Stomach (tissue), 9 donors: Measurements from ENCODE around the gene DGLUCY. TPM values are rescaled to one million over a fixed set of nuclear protein-coding genes. Genes with fewer than 3 reads are reported as not detected.
A peak's percentile ranks its signal among the peaks of the same experiment; 100 is the strongest.

ENCODE experiments used
- DNase-seq, 2 donors: peaks; one replicate each; pipeline versions ENCODE4 v3.0.0 to v3.0.0-alpha.2; 2013 to 2019
- H3K27ac ChIP-seq, 5 donors: fragments of 200-600 bp in 4 of 5; sonication (generic) in 4 of 5; one replicate each; pipeline ENCODE4 v1.5.1; 2013 to 2019; ENCODE audit warnings: mild to moderate bottlenecking in 1 of 5, moderate library complexity in 1 of 5
- H3K27me3 ChIP-seq, 3 donors: fragments of 200-600 bp; sonication (generic); one replicate each; pipeline ENCODE4 v1.5.1; 2017 to 2019; ENCODE audit warnings: mixed run types in 1 of 3
- H3K36me3 ChIP-seq, 4 donors: fragments of 200-600 bp; sonication (generic); 1 replicate in 3 of 4; 2 replicates in 1 of 4; pipeline ENCODE4 v1.5.1; 2016 to 2019
- H3K4me1 ChIP-seq, 4 donors: fragments of 200-600 bp; sonication (generic); one replicate each; pipeline ENCODE4 v1.5.1; 2016 to 2019
- H3K4me3 ChIP-seq, 4 donors: fragments of 200-600 bp; sonication (generic) in 3 of 4; one replicate each; pipeline ENCODE4 v1.5.1; 2016 to 2019; ENCODE audit warnings: mild to moderate bottlenecking in 1 of 4
- H3K9me3 ChIP-seq, 4 donors: fragments of 200-600 bp; sonication (generic); one replicate each; pipeline ENCODE4 v1.5.1; 2016 to 2019
- CTCF ChIP-seq, 7 experiments: fragments of 450-650 bp in 4 of 7; fragments of 200-600 bp in 3 of 7; sonication (generic) in 3 of 7; IDR thresholded peaks; one replicate each; pipeline ENCODE4 v1.5.1; 2016 to 2019; ENCODE audit warnings: antibody characterized with exemption in 7 of 7, control low read depth in 2 of 7, mild to moderate bottlenecking in 1 of 7
- EP300 ChIP-seq: sonication (generic); formaldehyde crosslinking; IDR thresholded peaks from one replicate; pipeline ENCODE4 v1.6.1; 2017; ENCODE audit warnings: antibody characterized with exemption
- POLR2A ChIP-seq, 4 donors: fragments of 450-650 bp; IDR thresholded peaks; one replicate each; pipeline ENCODE4 v1.6.1; 2016; ENCODE audit warnings: antibody characterized with exemption in 4 of 4, control low read depth in 2 of 4, mild to moderate bottlenecking in 1 of 4, moderate library complexity in 1 of 4
- POLR2AphosphoS5 ChIP-seq, 3 donors: sonication (generic); formaldehyde crosslinking; IDR thresholded peaks; one replicate each; pipeline ENCODE4 v1.6.1; 2016; ENCODE audit warnings: antibody characterized with exemption in 3 of 3
- WGBS, 5 donors: extraction: QIAGEN DNeasy Blood & Tissue Kit in 3 of 5; methylation state at CpG; one replicate each; pipeline versions ENCODE4 v1.1.5 to v1.1.7; 2013 to 2018; 5-methylcytosine and 5-hydroxymethylcytosine counted together
- intact Hi-C: fragments of 100-400 bp; cut with DNase I; formaldehyde crosslinking; loops from one replicate; pipeline ENCODE4 v1.15.1; 2023; ENCODE audit warnings: low total_unique reads
- polyA plus RNA-seq, 3 donors: library from polyadenylated mRNA; stranded (reverse); fragments of 200-250 nt; gene quantifications; one replicate each; pipeline ENCODE4 v1.2.3, GENCODE V29; 2013
- total RNA-seq, 5 donors: library from RNA; depleted of rRNA; stranded (reverse); fragments of >200 nt; gene quantifications; one replicate each; pipeline versions ENCODE4 v1.1.0 to v1.2.3, GENCODE V29; 2014 to 2016
- donor health status: healthy with polysubstance abuse.
- donor health status: Bipolar disorder and iron deficiency.
- donor health status: healthy.

Gene DGLUCY
- total and polyA plus RNA-seq, 8 donors = 24.1 to 122 (median 67.1) TPM

DNA sequence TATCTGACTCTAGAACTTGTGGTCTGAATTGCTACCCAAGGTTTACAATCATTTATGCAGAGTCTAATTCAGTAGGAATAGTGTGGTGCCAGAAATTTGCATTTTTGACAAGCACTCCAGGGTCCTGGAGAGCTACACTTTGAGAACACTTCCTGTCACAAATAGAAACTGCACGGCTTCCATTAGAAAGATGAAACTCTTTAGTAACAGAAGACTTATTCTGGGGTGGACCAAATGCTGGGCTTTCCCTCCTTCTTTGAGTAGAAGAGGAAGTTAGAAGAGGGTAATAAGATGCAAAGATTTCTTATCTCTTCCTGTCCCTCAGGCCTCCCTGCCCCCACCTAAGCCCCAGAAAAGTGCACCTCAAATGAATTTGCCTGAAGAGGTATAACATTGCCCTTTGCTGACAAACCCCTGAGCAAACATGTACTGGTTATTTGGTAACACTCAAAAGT, 28.4 kb downstream of the DGLUCY start:
- 40 to 84% (median 72%) methylated on average over 1 of the region's 1 CpG for WGBS, 5 donors
- Histone ChIP-seq H3K27me3 (no peaks in the 10 kb centered on the region), H3K4me3 (no peak overlapping the region), H3K9me3 (no peaks in the 10 kb centered on the region), H3K27ac (peak overlapping the region in 2 of 5 donors; percentile 8 to 24), H3K4me1 (peaks cover 11 to 73% (median 48%) of the 10 kb centered on the region in 4 donors), H3K36me3 (peaks cover 9 to 36% (median 30%) of the 10 kb centered on the region in 4 donors)
- TF ChIP-seq EP300 (no peak), CTCF (IDR thresholded peaks at IDR 0.05) (no peak), POLR2A (IDR thresholded peaks at IDR 0.05) (no peak), POLR2AphosphoS5 (IDR thresholded peaks at IDR 0.05) (no peak)
- DNase-seq = no peak
- intact Hi-C loops = no loop called here

DNA sequence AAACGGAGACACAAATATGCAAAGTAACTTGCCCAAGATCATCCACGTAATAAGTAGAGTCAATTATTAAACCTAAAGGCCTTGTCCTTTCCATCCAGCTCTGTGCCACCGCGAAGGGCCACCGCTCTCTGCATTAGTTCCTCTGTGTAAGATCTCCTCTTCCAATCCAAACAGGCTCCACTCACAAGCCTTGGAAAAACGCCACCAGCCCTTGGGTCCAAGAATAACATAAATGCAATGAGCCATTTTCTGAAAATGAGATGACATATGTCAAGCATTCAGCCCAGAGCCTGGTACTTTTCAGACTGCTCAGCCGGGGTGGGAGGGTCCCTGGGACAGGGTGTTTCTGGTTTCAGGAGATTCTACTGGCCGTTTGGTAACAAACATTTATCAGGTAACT, 30.0 kb downstream of the DGLUCY start:
- H3K27me3 ChIP-seq = no peaks in the 10 kb centered on the region
- H3K9me3 ChIP-seq = no peaks in the 10 kb centered on the region
- WGBS, 5 donors = 51 to 78% (median 72%) methylated on average over 8 of the region's 8 CpGs
- peaks cover 20 to 52% (median 43%) of the 10 kb centered on the region in 4 donors for H3K36me3 ChIP-seq
- H3K27ac ChIP-seq = peak overlapping the region in 4 of 5 donors; percentile 0 to 30 (median 28)
- no peak overlapping the region for H3K4me3 ChIP-seq
- intact Hi-C loops = no loop called here
- no peak for TF ChIP-seq EP300
- no peak for TF ChIP-seq POLR2AphosphoS5 (IDR thresholded peaks at IDR 0.05)
- TF ChIP-seq POLR2A (IDR thresholded peaks at IDR 0.05) = no peak
- no peak for TF ChIP-seq CTCF (IDR thresholded peaks at IDR 0.05)
- DNase-seq = peak in 1 of 2 donors; percentile 58
- peaks cover 8 to 74% (median 47%) of the 10 kb centered on the region in 4 donors for H3K4me1 ChIP-seq

GRCh38 chr14:91144425-91145145, 30.7 kb downstream of the DGLUCY start:
- Histone ChIP-seq H3K4me3 (no peak overlapping the region), H3K27me3 (no peaks in the 10 kb centered on the region), H3K4me1 (peaks cover 9 to 74% (median 47%) of the 10 kb centered on the region in 4 donors), H3K9me3 (no peaks in the 10 kb centered on the region), H3K36me3 (peaks cover 20 to 52% (median 43%) of the 10 kb centered on the region in 4 donors), H3K27ac (peak overlapping the region in 4 of 5 donors; percentile 0 to 30 (median 28))
- TF ChIP-seq POLR2A (IDR thresholded peaks at IDR 0.05) = no peak
- TF ChIP-seq POLR2AphosphoS5 (IDR thresholded peaks at IDR 0.05) = no peak
- no peak for TF ChIP-seq EP300
- no peak for TF ChIP-seq CTCF (IDR thresholded peaks at IDR 0.05)
- no peak for DNase-seq
- intact Hi-C loops = no loop called here
- 70 to 84% (median 74%) methylated on average over 5 of the region's 5 CpGs for WGBS, 5 donors

GRCh38 chr14:91145391-91146160, 31.7 kb downstream of the DGLUCY start:
- 91 to 94% (median 92%) methylated on average over 11 of the region's 11 CpGs for WGBS, 5 donors
- Histone ChIP-seq H3K9me3 (no peaks in the 10 kb centered on the region), H3K4me1 (peaks cover 12 to 75% (median 47%) of the 10 kb centered on the region in 4 donors), H3K27me3 (no peaks in the 10 kb centered on the region), H3K27ac (peak overlapping the region in 2 of 5 donors; percentile 30), H3K36me3 (peaks cover 20 to 52% (median 43%) of the 10 kb centered on the region in 4 donors), H3K4me3 (no peak overlapping the region)
- TF ChIP-seq POLR2A (IDR thresholded peaks at IDR 0.05) (no peak), CTCF (IDR thresholded peaks at IDR 0.05) (no peak), EP300 (no peak), POLR2AphosphoS5 (IDR thresholded peaks at IDR 0.05) (no peak)
- DNase-seq = no peak
- intact Hi-C loops = no loop called here
